ACHN (cell line): ENCODE data around the gene MTRF1L.
"Not testable (repeated sequence)": the region's sequence is repeated elsewhere in the genome, so short reads cannot be mapped to it uniquely, and the experiment has no call there.

Source experiments
- DNase-seq: peaks from one replicate; pipeline ENCODE4 v3.0.0-alpha.2; 2015
- in situ Hi-C: cut with HindIII; loops from 2 replicates; pipeline ENCODE4 v1.10.0; 2017; ENCODE audit warnings: low sequenced_read_pairs, low pct_ligation_motif_present, low pct_unique_long_range_greater_than_20kb

MTRF1L gene

DNA sequence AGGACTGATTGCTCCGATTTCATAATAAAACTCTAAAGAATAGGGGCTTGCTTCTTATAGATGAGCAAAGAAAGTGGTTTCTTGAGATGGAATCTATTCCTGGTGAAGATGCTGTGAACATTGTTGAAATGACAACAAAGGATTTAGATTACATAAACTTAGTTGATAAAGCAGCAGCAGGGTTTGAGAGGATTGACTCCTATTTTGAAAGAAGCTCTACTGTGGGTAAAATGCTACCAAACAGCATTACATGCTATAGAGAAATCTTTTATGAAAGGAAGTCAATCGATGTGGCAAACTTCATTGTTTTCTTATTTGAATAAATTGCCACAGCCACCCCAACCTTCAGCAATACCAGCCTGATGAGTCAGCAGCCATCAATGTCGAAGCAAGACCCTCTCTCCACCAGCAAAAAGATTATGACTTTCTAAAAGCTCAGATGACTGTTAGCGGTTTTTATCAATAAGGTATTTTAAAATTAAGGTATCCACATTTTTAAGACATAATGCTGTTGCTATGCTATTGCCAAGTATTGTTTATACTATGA lies 12.7 kb upstream of the MTRF1L start:
- in situ Hi-C loops, result no loop called here

DNA sequence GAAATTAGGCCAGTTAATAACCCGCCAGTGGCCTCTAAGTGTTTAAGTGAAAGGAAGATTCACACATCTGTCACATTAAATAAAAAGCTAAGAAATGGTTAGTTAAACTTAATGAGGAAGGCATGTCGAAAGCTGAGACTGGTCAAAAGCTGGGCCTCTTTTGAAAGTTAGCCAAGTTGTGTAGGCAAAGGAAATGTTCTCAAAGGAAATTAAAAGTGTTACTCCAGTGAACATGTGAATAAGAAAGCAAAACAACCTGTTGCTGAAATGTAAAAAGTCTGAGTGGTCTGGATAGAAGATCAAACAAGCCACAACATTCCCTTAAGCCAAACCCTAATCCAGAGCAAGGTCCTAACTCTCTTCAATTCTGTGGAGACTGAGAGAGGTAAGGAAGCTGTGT lies 10.9 kb upstream of the MTRF1L start:
- in situ Hi-C loops, result no loop called here
- no peak for DNase-seq

More for the DNA sequence above, 12.7 kb upstream of the MTRF1L start:
- DNase-seq, result no peak

DNA sequence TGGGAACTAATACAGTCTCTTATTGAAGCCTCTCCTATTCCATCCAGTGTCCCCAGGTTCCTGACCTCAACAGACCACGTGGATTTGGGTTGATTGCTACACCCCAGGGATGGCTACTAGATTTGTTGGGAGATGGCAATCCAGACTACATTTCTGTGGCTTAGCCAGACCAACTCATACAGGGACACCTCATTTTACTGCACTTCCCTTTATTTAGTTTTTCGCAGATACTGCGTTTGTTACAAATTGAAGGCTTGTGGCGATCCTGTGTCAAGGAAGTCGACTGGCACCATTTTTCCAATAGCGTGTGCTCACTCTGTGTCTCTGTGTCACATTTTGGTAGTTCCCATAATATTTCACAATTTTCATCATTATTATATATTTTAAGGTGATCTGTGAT lies 10.3 kb upstream of the MTRF1L start:
- in situ Hi-C loops, result no loop called here
- no peak for DNase-seq

DNA sequence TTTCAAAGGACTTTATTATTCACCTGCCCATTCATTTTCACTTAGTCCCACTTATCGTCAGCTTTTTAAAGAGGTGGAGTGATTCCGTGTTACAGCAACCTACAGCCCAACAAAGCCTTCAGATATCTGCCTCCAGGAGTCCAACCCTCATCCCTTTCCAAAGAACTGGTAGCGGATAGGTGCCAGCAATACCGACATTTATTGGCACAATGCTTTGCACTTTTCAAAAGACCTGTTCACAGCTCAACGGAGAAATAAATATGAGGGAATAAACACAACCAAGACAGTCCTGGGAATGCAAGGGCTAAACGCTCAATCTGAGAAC lies 819 bp upstream of the MTRF1L start:
- in situ Hi-C loops, result no loop called here
- DNase-seq, result no peak

DNA sequence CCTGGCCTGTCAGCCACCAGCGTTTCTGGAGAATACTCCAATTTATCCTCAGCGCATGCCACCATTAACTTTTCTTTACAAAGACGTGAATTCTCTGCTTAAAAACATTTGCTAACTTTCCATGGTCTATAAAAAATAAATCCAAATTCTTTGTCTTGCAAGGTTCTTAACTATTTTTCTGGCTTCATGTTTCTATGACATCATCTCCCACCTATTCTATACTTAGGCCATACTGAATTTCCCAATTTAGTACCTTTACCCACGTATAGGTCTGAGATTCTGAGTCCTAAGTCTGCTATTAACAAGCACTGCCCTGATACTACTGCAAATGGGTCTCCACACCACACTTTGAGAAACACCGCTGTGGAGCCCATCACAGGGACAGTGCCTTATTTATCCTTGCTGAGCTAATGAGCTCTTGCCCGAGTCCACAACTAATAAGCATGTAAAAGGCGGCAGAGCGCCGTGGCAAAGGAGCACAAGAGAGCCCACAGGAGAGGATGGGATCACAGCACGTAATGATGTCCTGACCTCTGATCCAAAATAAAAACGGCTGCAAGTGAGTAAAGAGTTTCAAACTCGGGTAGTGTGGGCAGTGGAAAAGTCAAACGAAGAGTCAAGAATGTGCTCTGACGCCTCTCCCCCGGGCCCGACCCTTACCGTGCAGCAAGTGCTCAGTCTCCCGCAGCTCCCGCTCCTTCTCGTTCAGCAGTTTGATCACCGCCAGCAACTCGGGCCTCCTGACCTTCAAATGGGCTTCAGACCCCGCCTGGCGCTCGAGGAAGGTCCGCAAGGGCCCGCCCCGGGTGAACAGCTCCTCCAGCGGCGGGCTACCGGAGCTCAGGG lies 519 bp downstream of the MTRF1L start:
- peak; percentile 26 for DNase-seq
- in situ Hi-C loops, result no loop called here

DNA sequence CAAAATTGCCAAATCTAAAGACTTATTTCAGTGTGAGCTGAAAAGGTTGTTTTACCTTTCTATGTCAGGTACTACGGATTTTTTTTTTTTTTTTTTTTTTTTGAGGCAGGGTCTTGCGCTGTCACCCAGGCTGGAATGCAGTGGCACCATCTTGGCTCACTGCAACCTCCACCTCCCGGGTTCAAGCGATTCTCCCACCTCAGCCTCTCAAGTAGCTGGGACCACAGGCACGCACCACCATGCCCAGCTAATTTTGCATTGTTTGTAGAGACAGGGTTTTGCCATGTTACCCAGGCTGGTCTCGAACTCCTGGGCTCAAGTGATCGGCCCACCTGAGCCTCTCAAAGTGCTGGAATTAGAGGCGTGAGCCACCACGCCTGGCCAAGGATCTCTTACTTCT lies 1.7 kb downstream of the MTRF1L start:
- in situ Hi-C loops, DNase-seq: not testable (repeated sequence)

DNA sequence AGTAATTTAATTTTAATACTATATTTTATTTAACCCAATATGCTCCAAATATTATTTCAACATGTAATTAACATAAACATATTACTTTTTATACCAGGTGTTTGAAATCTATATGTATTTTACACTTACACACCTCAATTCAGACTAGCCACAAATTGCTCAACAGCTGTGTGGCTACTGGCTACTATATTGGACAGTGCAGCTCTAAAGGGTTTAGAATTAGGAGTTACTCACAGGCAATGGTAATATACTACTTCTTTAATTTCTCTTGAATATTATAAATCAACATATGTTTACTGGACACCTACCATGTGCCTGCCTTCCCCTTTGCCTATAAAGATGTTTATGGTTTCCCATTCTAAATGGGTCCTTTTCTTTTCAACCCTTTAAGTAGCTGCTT lies 2.3 kb downstream of the MTRF1L start:
- in situ Hi-C loops, result no loop called here
- DNase-seq, result no peak

DNA sequence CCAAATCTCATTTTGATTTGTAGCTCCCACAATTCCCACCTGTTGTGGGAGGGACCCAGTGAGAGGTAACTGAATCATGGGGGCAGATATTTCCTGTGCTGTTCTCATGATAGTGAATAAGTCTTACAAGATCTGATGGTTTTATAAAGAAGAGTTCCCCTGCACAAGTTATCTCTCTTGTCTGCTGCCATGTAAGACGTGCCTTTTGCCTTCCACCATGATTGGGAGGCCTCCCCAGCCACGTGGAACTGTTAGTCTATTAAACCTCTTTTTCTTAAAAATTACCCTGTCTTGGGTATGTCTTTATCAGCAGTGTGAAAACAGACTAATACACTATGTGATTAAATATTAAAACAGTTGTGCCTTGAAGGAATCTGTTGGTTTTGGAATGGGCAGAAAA lies 3.0 kb downstream of the MTRF1L start:
- in situ Hi-C loops, DNase-seq: not testable (repeated sequence)

DNA sequence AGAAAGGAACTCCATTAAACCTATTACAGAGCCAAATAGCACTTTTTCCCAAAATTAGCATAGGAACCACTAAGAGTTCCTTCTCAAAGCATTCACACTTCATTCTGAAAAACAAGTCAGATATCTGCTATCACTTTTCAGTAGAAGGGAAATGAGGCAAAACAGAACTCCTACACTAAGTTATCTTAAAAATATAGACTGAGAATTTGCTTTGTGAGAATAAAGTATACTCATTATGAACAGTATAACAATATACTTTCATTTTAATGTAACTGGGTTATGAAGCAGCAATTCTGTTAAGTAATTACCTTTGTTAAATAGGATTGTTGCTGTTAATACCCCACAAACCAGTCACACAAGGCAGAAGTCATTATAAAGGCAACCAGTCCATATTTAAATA lies 8.7 kb downstream of the MTRF1L start:
- DNase-seq, result no peak
- in situ Hi-C loops, result no loop called here

DNA sequence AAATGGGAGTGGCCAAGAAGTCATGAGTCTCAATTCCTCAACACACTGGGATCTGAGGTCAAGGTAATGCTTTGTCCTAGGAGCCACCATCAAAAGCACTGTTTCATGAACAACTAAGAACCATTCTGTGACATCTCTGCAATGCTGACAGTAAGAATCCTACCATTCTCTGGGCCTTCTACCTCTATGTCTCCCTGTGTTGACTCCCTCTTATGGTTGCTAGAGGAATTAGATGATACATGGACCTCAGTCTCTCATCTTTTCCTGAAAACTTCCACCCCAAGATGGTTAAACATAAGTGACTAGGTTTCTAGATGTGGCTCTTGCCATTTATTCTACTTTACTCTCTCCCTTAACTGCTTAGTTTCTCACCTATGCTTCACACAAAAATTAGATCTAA lies 9.1 kb downstream of the MTRF1L start:
- in situ Hi-C loops, result no loop called here
- DNase-seq, result peak; percentile 24

DNA sequence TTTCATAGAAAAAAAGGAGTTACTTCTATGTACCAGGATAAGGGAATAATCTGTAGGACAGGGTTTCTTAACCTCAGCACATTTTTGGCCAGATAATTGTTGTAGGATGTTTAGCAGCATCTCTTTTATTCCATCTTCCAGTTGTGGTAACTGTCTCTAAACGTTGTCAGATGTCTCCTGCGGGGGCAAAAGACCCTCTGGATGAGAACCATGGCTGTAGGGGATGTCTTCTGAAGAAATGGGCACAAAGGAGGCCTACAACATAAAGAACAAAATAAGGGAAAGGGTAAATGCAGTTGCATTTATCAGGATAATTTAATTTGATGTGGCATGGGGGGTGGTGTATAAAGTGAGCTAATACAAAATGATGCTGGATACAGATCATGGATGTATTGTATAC lies 15.5 kb downstream of the MTRF1L start:
- in situ Hi-C loops, result no loop called here
- no peak for DNase-seq

DNA sequence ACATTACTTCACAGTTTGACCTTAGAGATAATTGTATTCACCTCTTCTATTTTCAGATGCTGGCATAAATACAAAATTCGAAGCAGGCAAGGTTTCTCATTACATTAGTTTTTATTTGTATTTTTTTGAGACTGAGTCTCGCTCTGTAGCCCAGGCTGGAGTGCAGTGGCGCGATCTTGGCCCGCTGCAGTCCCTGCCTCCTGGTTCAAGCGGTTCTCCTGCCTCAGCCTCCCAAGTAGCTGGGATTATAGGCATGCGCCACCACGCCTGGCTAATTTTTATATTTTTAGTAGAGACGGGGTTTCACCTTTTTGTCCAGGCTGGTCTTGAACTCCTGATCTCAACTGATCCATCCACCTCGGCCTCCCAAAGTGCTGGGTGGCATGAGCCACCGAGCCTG lies 17.2 kb downstream of the MTRF1L start:
- DNase-seq, in situ Hi-C loops: not testable (repeated sequence)

DNA sequence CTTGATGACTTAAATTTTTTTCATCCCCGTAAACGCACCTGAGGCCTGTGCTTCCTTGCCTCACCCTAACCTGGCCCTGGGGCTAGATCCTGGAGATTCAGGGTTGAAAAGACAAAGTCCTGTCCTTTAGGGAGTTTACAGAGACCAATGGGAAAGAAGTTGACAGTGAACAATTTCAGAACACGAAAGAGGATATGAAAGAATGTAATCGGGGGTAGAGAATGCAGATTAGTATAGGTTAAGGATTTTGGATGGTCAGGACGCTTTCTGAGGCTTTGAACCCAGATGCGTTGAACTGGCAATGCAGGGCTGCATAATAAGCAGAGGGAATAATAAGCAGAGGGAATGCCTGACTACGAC lies 18.0 kb downstream of the MTRF1L start:
- DNase-seq, result no peak
- in situ Hi-C loops, result no loop called here

DNA sequence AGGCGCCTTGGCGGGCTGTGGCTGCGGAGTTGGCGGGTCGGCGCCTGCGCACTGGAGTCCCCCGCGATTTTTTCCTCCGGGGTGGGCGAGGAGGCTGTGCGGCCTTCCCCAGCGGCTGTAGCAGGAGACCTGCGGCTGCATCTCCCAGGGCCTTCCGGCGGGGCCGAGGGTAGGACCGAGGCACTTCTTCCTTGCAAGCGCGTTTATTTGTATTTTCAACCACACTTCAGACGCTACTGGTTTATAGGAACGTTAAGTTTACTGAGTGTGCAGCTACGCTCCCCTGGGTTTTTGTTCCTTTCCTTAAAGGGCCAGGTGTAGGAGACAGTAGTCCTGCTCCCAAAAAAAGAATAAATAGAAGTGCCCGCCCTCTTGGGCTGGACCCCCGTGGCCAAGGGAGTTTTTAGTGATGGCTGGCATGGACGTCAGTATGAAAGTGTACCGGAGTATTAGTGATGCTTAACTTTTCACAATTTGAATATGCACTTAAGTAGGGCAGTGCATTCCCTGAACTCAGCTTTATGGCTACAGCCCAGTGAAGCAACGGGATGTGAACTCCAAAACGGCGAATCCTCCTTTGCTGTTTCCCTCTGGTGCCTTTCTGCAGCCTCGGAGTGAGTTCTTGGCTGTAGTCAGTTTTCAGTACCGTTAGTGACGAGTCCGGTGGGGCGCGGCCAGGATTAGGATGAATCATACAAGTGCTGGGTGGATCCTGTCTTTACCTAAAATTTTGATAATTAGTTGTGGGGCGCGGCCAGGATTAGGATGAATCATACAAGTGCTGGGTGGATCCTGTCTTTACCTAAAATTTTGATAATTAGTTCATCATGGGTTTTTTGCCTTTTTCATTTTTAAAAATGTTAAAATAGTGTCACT lies 18.6 kb downstream of the MTRF1L start:
- peak; percentile 71 for DNase-seq
- in situ Hi-C loops, result no loop called here

DNA sequence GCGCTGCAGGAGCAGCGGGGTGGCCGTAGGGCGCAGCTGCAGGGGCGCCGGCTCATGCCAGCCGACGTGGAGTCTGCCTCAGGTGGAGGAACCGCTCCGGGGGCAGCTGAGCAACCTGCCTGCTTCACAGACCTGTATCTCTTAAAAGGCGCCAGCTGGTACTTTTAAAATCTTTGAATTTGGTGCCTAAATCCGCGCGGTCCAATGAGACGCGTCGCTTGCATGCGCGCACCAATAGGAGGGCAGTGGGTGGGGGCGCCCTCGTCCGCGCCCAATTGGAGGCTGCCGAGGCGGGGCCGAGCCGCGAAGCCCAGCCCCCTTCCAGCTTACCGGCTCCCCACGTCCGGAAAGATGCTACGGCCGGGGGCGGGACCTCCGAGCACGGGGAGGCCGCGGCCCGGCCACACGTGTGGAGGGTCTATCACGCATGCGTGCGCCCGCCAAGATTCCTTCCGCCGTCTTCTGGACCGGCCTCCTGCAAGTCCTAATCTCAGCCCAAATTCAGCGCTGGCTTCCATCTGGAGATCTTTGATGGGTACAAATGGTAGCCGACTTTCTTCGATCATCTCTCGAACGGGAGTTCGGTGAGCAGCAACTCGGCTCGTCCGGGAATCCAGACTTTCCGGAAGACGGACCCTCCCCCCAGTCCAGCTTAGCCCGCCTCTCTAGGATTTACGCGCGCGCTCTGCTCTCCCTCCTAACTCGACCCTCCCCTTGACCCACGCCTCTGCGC lies 19.4 kb downstream of the MTRF1L start, which contains the start of gene FBXO5:
Gene FBXO5, minus strand, starts transcription at position 138 of the 733 bp plus-strand sequence. Its CDS starts 82 bp downstream, at position 56.
- in situ Hi-C loops, result no loop called here
- peak; percentile 95 for DNase-seq

DNA sequence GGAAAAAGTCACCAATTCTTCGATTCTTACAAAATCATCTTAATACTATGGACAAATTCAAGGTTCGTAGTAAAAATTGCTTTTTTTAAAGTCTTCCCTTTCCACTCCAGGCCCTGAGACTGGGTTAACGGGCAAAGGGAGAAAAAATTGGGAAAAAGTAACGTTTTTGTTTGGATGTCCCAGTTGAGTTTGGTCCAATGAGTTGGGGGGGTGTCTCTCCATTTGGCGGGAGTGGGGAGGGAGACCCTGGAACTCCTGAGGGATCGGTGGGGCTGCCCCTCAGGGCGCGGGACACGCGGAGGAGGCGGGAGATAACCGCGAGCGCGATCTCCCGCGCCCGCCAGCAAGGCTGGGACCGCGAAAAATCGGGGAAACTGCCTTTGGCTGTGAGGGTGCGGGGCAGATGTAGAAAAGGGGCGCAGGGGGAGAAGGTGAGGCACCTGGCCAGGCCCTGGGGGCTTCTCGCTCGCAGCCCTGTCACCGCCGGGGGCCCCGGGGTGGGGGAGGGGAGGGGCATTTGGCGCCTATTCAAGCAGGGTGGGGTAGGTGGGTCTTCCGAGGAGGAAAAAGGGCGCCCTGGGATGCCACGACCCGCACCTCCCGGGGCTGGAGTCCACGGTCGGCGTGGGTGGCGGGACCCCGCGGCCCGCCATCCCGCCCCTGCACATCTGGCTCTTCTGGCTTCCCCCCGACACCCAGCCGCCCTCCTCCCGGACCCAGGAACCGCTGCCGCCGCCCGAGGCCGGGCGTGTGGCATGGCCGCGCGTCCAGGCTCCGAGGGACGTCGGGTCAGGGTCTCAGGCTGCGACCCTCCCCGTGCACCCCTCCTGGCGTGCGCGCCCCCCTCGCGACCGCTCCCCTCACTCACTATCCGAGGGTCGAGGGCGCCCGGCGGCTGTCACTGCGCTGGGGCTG lies 20.3 kb downstream of the MTRF1L start:
- no peak for DNase-seq
- in situ Hi-C loops, result no loop called here

DNA sequence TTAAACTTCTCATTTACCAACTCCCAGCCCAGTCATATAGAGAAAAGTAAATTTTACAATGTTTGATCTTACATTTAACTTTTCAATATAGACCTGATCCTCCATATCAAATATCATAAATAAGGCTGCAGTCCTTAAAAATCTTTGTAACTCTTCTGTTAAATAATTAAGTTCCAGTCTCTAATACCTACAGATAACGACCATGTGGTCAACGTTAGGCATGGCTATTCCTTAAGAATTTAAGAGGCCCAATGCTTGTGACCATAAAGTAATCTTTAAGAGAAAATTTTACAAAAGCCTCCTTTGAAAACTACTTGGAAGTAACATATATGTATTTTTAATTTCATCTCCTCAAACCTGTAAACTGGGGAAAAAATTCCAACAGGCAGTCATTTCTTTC lies 21.3 kb downstream of the MTRF1L start:
- no peak for DNase-seq
- in situ Hi-C loops, result no loop called here

DNA sequence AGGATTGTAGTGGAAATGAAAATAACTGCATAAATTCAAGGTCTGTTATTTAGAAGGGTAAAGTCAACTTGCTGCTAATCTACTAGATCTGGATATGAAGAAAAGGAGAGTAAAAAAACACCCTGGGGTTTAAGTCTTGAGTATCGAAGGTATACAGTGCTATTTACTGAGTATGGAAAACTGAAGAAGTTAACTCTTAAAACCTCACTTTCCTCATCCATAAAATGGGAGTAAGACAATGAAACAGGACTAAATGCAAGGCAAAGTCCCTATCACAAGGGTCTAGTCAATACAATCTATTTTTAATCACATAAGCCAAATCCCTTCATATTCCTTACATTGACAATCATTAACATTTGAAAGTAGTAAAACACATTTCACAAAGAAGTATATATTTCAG lies 21.9 kb downstream of the MTRF1L start:
- no peak for DNase-seq
- in situ Hi-C loops, result no loop called here
